COLO668 (cell line): Measurements from ENCODE around the gene RXRA.

Experiments used
- DNase-seq: peaks from one replicate; lab custom pipeline; 2025; ENCODE audit not compliant: unreplicated experiment; lab: John Stamatoyannopoulos, UW

RXRA gene

DNA sequence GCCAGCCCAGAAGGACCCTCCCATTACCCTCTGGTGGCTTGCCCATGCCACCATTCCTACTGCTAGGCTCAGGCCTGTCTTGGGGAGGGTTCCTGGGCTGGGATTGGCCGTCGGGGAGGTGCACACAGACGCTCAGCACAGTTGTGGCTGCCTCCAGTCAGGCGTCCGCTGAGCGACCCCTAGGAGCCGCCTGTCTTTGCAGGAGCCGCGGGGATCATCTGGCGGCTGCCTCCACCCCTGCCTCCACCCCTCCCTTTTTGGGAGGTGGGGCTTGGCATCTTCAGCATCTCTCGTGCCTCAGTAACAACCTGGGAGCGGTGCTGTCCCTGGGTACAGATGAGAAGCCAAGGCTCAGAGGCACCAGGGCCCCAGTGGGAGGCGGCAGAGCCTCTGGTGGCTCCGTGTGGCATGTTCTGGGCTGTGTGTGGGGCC is 39.6 kb downstream of the RXRA start:
- no peak for DNase-seq

DNA sequence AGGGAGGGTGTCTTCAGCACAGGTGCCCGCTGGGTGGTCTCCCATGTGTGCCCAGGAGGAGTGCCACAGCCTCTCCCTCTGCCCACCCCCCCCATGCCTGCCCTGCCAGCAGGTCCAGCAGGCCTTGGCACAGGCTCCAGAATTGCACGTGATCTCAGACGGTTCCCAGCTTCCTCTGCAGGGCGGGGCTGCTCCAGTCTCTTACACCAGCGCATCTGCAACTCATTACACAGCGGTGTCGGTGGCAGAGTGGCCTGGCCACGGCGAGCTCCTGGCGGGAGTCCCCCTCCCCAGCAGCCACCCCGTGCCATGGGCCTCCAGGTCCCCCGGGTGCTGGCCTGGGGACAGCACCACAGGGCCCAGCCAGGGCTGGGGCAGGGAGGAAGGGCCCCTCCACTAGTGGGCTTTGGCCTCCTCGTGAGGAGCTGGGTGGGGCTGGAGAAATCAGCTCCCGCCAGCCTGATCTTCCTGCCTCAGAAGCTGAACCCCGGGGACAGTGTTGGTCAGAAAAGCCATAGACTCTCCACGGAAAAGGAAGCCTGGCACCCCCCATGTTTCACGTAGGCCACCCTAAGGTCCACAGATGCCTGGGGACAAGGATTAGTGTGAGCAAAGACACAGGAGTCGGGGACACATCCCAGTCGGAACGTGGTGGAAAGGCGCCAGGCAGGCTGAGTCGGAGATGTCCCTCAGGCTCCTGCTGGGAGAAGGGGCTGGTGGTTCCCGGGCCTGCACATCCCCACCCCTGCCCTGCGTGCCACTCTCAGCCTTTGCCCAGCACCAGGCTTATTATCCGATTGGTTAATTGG is 40.2 kb downstream of the RXRA start:
- DNase-seq: peak; percentile 8

DNA sequence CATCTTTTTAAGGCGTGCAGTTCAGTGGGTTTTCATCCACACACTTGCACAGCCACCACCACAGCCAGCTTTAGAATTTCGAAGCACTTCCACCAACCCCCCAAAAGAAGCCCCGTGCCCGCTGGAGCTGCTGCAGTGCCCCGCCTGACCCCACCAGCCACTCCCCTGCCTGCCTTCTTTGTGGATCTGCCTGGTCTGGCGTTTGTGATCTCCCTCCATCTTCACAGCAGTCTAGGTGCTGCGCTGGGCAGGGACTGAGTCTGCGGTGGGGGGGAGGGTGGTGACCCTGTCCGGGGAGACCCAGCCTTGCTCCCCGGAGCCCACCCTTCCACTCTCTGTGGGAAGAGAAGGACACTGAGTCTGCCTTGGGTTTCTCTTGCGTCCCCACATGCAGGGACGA is 40.8 kb downstream of the RXRA start:
- no peak for DNase-seq

DNA sequence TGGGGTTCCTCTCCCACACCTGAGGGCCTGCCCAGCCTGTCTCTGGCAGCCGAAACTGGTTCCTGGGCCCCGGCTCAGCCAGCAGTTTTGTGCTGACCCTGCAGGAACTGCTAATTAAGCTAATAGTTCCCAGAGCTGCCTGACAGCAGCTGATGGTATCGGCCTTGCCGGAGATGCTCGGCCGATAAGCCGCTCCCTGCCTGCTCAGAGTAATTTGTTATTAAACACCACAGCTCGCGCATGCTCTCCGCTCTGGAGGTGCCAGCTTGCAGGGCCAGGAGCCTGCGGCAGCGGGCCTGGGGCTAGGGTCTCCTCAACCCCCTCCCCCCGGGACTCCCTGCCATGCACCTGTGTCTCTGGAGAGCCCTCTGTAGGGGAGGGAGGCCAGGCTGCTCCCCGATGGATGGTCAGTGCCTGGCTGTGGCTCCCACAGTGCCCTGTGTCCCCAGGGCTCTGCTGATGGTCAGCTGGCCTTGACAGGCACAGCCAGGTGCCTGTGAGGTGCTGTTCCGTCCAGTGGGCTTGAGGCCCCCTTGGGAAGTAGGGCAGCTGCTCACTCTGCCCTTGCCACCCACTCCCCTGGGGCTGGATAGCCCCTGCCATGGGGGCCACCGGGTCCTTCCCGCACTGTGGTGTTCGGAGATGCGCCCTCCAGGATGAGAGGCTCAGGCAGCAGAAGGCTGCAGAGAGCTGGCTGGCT is 41.7 kb downstream of the RXRA start:
- DNase-seq: no peak

DNA sequence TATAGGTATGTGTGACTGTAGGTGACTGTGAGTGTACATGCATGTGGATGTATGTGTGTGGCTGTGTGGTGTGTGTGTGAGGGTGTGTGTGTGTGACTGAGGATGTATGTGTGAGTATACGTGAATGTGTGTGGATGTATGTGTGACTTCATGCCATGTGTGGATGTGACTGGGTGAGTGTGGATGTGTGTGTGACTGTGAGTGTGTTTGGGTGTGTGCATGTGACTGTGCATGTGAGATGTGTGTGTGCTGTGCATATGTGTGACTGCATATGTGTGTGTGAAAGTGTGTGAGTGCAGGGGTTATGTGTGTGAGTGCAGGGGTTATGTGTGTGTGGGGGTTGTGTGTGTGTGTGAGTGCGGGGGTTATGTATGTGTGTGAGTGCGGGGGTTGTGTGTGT is 42.3 kb downstream of the RXRA start:
- no peak for DNase-seq

DNA sequence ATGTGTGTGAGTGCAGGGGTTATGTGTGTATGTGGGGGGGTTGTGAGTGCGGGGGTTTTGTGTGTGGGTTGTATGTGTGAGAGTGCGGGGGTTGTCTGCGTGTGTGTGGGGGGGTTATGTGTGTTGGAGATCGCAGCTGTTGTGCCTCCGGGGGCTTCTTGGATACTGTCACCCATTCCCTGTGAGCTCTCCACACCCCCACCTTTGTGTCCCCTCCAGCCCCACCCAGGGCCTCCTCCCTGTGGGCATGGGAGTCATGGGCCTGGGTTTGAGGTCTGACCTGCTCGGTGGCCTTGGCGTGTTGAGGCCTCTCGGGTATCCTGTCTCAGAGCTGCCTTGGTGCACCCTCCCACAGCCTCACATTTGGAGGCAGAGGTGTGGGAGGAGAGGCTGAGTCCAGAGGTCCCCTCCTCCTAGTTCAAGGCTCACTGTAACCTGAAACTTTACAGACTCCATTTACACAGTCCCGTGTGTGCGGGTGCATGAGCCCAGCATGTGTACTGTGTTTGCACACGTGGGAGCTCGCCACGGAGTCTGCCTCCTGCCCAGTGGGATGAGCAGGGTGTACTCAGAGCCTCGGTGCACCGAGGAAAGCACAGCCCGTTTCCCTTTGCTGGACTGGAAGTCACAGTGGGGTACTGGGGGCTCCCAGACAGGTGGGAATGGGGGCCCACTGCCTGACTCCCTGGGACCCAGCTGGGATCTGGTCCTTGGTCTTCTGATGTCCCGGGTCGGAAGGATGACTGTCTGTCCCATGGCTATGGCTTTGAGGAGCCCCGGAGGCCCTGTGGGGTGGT is 43.4 kb downstream of the RXRA start:
- no peak for DNase-seq

DNA sequence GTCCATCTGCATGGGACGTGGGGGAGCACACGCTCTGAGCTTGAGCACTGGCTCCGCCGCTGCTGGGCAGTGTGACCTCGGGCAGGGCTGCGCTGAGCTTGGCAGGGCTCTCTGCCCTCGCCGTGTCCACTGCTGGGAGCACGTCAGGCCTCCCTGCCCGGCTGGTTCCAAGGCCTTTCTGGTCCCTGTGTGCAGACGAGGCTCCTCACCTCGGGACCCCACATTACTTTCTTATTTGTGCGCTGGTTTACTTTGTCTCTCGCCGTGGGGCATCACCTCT is 43.9 kb downstream of the RXRA start:
- no peak for DNase-seq

DNA sequence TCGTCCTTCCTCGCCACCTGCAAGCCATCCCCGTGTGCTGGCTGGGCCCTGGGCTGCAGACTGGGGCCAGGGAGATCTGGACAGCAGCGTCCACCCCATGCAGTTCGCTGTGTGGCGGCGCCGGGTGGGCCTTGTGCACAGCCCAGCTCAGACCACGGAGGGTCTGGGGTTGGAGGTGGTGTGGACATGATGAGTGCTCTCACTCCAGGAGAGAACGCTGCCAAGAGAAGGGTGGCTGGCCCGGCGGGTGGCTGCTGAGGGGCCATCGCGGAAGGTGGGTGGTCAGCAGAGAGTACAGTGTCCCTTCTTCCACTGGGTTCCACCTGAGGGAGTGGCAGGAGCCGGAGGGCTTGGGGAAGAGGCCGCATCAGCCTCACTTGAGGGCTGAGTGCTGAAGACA is 44.4 kb downstream of the RXRA start:
- no peak for DNase-seq

DNA sequence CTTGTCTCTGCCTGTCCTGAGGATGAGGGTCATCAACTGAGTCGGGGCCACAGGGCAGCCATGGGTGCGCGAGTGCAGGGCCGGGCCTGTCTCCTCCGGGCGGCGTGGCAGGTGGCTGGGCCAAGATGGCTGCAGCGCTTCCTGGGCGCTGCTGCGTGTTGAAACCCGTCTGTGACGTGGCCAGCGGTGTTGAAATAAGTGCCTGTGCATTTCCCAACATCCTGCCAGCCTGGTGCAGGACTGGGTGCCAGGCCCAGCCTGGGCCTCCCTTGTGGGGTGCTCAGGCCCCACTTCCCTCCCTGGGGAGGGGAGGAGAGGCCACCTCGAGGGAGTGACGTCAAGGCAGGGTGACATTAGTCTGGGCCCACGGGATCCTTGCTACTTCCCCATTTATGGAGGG is 45.5 kb downstream of the RXRA start:
- no peak for DNase-seq

DNA sequence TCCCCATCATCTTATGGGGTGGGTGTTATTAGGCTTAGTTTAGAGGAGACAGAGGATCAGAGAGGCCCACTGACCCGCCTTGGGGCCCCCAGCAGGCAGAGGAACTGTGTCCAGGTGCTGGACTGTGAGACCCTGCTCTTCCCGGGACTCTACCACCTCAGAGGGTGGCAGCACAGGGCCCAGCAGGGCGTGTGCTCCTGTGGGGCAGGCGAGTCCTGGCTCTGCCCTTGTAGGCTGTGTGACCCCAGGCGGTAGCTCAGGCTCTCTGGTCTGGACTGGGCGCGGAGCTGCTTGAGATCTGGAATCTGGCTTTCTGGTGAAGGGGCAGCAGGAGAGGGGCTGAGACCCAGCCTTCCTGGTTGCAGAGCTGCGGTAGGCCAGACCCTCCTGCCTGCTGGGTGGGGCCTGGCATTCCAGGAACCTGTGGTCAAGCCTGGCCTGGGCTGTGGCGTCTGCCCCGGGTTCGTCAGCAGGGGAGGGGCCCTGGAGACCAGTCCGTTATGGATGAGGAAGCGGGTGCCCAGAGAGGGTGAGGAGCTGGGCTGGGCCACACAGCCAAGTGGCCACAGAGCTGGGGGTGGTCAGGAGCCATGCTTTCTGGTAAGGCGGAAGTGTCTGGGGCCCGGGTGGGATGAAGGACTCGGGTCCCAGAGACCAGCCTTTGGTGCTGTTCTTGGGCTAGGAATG is 46.5 kb downstream of the RXRA start:
- no peak for DNase-seq

DNA sequence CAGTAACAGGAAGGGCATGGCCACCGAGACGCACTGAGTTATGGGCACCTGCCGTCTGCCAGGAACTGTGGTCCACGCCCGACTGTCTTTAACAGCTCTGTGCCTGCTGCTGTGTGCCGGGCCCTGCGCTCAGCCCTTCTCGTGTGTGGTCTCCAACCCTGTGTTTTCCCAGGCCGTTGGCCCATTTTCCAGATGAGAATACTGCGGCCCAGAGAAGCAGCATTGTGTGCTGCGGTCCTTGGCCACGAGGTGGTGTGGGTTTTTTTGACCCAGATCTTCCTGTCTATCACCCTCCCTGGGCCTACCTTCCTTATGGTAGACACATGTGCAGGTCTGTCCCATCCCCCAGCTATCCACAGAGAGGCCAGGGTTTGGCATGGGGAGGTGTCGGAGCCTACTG is 47.0 kb downstream of the RXRA start:
- DNase-seq: no peak

DNA sequence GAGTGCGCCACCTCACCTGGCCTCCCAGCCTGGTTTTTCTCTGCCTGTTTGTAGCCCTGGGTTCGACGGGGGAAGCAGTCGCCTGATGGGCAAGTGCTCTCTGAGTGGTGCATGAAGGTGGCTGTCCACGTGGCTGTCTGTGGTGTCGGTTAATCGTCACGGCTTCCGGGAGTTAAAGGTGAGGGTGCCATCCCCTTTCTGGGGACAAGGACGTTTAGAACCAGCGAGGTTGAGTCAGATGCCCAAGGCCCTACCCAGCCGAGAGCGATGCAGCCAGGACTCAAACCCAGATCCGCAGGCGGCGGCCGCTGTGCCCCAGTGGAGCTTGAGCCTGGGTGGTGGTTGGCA is 47.7 kb downstream of the RXRA start:
- DNase-seq: no peak

DNA sequence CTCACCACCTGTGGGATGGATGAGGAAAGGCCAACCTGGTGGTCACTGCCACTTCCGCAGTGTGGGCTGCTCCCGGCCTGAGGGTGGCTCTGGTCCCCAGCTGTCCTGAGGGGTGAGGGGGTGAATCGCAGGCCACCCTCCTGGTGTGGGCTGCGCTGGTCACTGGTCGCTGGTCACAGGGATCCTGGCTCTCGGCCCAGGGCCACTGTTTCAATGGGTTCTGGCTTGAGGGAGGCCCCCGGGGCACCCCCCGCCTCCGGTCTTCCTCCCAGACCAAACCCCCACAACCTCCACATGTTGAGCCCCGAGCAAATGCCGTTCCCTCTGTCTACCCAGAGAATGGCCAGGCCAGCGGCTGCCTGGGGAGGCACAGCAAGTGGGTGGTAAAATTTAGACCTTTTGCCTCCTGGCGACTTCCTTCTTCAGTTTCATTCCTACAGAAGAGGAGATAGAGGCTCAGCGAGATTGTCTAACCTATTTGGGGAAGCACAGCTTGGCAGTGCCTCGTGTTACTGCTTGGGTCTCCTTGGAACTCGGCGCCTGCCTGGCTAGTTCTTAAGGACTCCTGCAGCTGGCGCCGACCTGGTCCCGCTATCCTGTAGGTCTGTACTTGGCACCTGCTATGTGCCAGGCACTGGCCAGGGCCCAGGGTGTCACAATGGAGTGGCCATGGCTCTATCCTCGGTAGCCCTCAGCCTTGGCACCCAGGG is 48.2 kb downstream of the RXRA start:
- DNase-seq: no peak

DNA sequence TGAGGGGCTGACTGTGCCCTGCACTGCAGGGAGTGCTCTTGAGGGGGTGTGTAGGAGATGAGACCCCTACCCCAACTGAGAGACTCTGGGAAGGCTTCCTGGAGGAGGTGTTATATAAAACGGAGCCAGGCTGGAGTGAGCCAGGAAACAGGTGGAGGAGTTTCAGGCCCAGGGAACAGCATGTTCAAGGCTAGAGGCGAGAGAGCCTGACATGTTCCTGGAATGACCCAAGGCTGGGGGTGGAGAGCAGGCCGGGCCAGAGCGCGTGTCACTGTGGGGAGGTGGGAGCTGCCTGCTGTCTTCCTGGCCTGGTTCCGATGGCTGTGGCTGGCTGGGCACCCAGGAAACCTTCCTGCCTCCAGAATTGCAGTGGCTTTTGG is 48.7 kb downstream of the RXRA start:
- DNase-seq: no peak

DNA sequence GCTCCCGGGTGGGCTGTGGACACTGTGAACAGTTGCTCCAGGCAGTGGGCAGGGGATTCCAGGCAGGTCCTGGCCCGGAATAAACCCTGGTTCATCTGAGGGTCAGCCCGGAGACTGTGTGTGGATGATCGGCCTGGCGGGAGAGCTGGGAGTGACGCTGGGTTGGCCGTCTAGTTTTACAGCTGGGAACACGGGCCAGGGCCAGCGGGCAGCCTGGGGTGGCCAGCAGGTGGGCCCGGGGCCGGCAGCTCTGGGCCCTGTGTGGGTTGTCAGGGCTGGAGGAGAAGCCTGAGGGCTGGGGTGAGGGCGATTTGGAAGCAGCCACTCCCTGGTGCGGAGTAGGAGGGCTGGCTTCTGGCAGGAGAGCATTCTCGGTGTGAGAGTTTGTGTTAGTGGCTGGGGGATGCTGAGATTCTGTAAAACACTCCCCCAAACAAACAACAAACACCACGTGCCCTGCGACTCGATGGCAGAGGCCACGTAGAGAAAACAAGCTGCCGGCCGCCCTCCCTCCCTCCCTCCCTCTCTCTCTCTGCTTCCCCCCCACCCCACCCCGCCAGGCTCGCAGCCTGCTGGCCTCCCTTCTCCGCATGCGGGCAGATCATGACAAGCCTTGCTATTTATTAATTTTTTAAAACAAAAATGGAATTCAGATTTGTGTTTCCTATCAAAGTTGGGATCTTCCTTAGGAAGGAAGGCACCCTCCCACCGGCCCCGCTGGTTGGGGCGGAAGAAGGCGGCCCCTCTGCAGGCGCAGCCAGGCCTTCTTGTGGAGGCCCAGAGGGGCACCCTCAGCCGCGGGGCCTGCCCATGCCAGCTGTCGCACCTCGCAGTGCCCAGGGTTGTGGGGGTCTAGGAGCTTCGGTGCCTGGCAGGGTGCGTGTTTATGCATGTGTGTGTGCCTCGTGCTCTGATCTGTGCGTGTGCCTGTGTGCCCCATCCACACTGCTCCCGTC is 49.5 kb downstream of the RXRA start:
- DNase-seq: no peak

DNA sequence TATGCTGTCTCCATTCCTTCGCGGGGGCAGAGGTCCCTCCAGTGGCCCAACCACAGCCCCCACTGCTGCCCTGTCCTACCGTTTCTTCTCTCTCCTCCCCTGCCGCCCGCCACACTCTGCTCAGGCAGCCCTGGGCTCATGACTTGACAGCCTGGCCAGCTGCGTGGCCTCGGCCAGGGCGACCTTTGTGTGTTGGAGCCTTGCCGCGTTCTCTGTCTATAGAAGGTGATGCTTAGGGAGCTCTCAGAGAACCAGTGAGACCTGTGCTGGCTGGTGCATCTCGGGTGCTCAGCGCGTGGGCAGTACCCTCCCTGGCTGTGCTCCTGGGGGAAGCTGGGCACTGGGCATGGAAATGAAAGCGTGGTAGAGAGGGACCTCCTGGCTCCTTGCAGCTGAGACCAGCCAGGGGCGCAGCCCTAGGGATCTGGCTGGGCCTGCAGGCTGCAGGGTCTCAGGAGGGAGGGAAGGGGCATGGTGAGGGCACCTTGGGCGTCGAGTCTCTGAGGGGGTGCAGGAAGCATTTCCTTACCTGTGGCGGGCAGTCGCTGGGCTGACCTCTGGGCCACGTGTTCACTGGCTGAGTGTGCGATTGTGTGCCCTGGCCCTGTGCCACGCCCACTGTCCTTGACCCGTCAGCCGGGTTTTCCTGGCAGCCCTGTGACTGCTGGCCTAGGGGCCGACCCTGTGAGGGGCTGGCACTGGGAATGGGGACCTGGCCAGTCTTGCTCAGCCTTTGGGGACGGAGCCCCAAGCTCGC is 50.3 kb downstream of the RXRA start:
- no peak for DNase-seq

DNA sequence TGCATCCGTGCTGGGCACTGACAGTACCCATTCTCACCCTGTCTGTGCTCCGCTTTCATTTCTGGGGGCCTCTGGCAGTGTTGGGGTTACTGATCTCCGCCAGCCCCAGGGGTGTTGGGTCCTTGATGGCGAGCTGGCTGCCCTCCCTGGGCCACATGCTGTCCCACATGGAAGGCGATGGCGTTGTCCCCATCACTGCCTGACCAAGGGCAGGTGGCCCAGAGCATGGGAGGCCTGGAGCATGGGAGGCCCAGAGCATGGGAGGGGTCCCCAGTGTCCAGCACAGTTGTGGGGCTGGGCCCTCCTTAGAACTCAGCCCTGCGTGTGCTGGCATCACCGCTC is 50.9 kb downstream of the RXRA start:
- no peak for DNase-seq

DNA sequence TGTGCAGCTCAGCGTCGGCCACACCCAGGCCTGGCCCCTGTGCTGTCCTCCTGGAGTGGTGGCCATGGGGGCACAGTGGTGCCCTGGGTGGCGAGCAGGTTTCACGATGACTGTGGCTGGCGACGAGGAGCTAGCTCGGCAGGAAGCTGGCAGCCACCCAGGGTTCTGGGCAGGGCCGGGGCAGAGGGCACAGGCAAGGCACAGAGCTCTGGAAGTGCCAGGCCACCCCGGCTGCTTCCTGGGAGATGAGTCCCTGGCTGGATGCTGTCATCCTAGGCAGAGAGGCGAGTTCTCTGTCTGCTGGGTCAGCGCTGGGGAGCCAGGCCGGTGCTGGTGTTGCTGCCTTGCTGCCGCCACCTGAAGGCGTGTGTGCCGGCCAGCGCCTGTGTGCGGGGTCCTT is 51.7 kb downstream of the RXRA start:
- DNase-seq: no peak

DNA sequence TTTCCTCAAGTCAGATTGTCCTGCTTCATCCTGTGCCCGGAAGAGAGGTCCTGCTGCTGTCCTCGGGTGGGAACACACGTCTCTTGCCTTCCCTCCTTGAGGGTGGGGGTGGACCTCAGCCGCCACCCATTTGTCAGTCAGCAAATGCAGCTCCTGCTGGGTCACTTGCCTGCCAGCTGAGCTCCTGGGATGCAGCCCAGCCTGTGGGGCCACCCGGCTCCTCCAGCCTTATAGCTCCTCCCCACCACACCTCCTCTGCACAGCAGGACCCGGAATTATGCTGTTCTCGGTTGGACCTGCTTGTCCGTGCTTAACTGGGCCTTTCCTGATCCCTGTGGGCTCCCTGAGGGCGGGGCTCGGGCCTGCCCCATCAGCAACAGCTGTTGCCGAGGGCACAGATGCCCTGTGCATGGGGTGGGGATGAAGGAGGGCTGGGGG is 52.7 kb downstream of the RXRA start:
- no peak for DNase-seq
